ENCODE measurements around the gene SLC22A2.
"Not testable (repeated sequence)": the region's sequence is repeated elsewhere in the genome, so short reads cannot be mapped to it uniquely, and the experiment has no call there.

Gene SLC22A2

GRCh38 chr6:160240691-160241084 is 17.9 kb downstream of the SLC22A2 start:
- no peak for DNase-seq

DNA sequence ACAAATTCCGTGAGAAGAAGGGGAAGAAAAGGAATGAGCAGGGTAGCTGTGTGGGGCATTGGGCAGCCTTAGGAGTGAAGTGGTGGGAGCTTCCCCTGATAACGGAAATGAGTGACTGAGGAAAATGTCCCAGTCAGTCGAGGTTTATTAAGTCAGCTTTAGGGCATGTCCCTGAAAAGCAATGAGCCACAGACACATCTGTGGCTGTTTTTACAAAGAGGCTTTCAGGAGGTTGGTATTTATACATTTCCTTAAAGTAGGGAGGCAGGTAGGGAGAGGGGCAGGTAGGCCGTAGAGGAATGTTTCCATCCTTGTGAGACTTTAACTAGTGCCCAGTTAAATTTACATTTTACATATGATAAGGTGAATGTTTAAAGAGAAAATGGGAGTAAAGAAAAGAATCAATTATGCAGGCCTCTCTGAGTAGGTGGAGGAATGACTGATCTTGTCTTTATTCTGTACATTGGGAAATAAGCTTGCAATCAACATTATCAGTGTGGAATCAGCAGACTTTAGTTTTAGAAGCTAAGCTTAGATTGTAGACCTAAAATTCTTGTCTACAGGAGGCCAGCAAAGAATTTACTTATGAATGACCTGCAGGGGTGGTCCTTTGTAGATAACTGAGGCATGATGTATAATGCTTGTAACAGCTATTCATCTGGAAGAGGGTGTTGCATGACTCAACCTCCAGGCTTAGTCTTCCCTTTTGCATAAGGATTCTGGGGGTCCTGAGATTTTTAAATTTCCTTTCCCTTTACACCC is 18.5 kb downstream of the SLC22A2 start:
- no peak for DNase-seq

DNA sequence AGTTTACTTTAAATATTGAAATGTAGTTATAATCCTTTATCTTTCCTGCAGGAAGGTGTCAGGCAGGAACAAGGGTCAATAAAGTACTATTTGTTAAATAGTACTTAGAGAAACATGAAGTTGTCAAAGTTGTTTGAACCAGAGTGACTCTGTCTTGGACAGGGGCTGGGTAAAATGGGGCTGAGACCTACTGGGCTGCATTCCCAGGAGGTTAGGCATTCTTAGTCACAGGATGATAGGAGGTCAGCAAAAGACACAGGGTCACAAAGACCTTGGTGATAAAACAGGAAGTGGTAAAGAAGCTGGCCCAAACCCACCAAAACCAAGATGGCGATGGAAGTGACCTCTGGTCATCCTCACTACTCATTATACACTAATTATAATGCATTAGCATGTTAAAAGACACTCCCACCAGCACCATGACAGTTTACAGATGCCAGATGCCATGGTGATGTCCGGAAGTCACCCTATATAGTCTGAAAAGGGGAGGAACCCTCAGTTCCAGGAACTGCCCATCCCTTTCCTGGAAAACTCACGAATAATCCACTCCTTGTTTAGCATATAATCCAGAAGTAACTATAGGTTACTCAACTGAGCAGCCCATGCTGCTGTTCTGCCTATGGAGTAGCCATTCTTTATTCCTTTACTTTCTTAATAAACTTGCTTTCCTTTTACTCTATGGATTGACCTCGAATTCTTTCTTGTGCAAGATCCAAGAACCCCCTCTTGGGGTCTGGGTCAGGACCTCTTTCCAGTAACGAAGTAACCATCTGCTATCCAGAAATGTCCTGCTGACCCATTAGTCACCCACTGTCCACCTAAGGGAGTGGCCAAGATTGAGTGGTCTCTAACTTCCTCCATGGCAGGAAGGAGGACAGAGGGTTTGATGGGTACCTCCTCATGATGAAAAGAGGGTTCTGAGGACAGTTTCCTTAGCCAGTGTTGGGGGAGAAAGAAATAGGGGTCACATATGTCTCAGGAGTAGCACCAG is 19.6 kb downstream of the SLC22A2 start:
- DNase-seq, result peak; percentile 62

GRCh38 chr6:160238278-160238711 is 20.3 kb downstream of the SLC22A2 start:
- no peak for DNase-seq

DNA sequence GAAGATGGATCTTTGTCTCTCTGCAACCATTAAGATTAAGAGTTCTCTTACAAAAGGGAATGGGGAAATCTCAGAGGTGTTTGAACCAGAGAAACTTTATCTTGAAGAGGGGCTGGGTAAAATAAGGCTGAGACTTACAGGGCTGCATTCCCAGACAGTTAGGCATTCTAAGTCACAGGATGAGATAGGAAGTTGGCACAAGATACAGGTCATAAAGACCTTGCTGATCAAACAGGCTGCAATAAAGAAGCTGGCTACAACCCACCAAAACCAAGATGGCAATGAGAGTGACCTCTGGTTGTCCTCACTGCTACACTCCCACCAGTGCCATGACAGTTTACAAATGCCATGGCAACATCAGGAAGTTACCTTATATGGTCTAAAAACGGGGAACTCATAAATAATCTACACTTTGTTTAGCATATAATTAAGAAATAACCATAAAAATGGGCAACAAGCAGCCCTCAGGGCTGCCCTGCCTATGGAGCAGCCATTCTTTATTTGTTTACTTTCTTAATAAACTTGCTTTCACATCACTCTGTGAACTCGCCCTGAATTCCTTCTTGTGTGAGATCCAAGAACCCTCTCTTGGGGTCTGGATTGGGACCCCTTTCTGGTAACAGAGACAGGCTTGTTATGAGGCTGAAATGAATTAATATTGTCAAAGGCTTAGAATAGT is 20.9 kb downstream of the SLC22A2 start:
- not testable (repeated sequence) for DNase-seq

DNA sequence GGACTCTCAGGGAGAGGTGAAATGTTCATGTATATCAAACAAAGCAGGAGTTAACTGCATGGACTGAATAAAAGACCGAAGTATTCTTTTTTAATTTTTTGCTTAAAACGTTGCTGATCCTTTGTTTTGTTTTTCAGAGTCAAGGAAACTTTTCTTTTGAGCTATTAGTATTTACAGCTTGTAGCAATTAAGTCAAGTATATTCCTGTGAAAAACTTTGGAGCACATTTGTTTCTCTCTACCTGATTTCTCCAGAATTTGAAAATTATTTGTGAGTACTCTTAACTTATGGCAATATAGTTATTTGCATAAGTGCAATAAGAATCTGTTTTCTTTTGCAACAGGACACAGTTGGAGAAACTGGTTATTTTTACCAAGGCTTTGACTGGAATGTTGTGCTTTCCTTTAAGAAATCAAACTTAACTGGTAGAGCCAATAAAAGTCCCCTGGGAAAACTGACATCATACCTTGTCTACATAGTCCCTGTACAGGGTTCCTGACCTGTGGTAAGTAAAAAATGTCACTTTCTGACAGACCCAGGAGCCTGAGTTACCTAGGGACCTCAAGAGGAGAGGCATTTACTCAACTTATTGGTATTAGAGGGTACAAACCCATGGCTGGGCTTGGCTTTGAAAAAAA is 22.3 kb downstream of the SLC22A2 start:
- not testable (repeated sequence) for DNase-seq

GRCh38 chr6:160233950-160234640 is 24.5 kb downstream of the SLC22A2 start:
- DNase-seq, result not testable (repeated sequence)

- DNase-seq, result no peak
These were observed 30.9 kb downstream of the SLC22A2 start for GRCh38 chr6:160227769-160228161.

DNA sequence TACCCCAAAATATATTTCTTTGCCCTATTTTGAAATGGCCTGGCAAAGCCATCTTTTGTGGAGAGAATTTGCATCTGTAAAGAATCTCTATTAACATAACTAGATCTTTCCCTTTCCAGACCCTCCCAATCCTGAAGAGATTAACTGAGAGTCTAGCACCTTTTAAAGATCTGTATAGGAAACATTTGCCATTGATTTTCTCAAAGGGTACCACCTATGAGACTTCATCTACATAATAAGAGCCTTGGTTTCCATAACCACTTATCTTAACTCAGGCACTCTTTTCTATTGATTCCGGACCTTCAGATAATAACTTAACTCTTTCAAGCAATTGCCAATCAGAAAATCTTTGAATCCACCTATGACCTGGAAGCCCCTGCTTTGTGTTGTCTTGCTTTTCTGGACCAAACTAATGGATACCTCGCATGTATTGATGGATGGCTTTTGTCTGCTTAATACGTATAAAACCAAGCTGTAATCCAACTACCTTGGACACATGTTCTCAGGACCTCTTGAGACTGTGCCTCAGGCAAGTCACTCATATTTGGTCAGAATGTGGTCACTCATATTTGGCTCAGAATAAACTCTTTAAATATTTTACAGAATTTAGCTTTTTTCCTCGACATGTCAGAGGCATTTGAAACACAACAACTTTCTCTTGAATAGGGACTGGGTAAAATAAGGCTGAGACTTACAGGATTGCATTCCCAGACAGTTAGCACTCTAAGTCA is 31.4 kb downstream of the SLC22A2 start:
- no peak for DNase-seq

DNA sequence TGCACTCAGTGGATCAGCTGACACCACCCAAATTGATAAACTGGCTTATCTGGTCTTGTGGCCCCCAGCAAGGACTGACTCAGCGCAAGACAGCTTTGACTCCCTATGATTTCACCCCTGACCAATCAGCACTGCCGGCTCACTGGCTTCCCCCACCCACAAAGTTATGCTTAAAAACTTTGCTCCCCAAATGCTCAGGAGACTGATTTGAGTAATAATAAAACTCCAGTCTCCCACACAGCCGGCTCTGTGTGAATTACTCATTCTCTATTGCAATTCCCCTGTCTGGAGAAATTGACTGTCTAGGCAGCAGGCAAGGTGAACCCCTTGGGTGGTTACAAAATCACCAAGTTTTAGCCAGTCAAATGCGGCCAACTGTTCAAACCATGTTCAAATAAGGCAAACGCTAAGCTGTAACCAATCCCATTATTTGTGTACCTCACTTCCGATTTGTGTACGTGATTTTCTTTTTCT is 32.5 kb downstream of the SLC22A2 start:
- peak; percentile 63 for DNase-seq

DNA sequence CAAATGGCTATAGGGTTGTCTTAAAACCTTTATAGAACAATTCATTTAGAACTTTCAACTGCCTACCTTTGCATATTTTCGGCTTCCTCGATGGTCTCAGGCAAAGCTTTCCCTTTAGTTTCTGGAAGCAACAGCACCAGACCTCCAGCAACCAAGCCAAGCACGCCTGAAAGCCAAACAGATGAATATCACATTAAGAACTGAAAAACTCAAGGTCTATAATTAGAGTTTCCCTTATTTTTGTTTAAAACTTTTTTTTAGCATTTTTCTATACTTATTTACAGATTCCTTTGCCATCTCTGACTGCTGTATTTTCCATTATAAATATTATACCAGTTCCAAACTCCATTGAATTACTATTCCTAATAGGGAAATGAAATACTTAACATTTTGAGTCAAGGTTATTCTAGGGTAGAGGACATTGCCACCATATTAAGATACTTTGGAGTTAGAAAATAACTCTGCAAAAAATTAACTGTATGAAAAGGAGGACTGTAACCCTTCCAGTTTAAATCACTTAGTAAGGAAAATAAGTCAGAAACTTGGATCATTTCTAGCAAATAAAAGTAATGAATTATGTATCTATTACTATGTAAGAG is 33.9 kb downstream of the SLC22A2 start:
- no peak for DNase-seq

- DNase-seq, result no peak
These were observed 36.1 kb downstream of the SLC22A2 start for GRCh38 chr6:160222491-160222890.

GRCh38 chr6:160221918-160222317 is 36.7 kb downstream of the SLC22A2 start:
- no peak for DNase-seq

DNA sequence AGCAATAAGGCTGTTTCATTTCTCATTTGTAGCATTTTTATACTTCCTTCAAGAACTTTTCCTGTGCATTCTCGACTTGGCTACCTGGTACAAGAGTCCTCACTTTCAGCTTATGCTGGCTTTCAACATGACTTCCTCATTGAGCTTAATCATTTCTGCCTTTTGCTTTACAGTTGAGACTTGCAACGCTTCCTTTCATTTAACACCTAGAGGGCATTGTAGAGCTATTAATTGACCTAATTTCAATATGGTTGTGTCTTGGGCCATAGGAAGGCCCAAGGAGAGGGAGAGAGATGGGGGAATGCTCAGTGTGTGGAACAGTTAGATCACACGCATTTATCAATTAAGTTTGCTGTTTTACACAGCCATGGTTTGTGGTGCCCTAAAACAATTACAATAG is 37.2 kb downstream of the SLC22A2 start:
- DNase-seq, result no peak

GRCh38 chr6:160218810-160219209 is 39.8 kb downstream of the SLC22A2 start:
- no peak for DNase-seq

DNA sequence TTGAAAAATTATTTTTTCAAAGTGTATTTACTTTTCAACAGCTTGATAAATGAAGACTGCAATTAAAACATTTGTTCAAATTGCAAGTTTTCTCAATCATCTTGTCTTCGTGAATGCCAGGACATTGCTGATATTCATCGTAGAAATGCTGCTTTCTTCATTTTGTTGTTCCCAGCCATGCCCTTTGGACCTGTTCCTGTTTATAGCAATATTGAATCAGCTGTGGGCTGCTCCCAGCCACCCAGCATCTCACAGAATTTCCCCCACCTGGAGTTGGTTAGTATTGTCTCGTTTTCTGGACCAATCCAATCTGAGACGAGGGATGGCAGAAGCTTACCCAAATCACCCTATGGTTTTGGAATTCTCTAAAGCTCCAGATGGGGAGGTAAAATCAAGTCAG is 40.8 kb downstream of the SLC22A2 start:
- no peak for DNase-seq

- no peak for DNase-seq
These were observed 41.5 kb downstream of the SLC22A2 start for GRCh38 chr6:160217073-160217472.

GRCh38 chr6:160215232-160215631 is 43.4 kb downstream of the SLC22A2 start:
- DNase-seq, result no peak

DNA sequence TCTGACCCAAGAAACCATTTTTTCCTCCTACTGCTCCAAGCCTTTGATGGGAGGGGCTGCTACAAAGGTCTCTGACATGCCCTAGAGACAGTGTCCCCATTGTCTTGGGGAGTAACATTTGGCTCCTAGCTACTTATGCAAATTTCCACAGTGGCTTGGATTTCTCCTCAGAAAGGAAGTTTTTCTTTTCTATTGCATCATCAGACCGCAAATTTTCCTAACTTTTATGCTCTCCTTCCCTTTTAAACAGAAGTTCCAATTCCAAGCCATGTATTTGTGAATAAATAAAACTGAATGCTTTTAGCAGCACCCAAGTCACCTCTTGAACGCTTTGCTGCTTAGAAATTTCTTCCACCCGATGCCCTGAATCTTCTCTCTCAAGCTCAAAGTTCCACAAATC is 51.0 kb downstream of the SLC22A2 start:
- no peak for DNase-seq

DNA sequence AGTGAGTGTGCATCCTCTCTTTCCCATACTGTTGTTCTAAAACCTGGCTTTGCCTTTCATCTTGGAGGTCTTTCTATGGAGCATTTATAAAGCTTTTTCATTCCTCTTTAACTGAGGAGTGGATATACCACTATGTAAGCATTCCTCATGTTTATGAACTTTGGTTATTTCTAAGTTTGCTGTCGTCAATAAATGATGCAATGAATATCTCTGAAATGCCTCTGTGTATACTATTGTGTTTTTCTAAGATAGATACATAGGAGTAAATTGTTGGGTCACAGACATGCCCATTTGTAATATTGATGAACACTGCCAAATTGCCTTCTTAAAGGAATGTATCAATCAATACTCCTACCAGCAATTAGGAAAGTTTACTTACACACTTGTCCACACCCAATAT is 53.9 kb downstream of the SLC22A2 start:
- no peak for DNase-seq

DNA sequence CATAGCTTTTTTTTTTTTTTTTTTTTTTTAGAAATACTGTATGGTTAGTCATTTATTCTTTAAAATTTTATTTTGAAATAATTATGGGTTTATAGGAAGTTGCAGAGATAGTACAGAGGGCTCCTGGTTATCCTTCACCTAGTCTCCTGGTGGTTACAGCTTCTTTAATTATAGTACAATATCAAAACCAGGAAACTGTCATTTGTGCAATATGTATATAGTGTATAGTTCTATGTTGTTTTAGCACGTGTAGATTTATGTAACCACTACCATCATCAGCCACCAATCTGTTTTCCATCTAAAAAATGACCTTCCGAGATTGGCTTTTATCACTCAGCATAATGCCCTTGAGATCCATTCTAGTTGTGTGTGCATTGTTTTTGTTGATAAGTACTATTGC is 54.7 kb downstream of the SLC22A2 start:
- no peak for DNase-seq
